Kidney (tissue), 14 donors: ENCODE results near the gene CYSTM1. TPM values are rescaled to one million over a fixed set of nuclear protein-coding genes. Genes with fewer than 3 reads are reported as not detected.

Experiments used
- DNase-seq, 5 donors: peaks; one replicate each; pipeline ENCODE4 v3.0.0-alpha.2; 2013 to 2020
- FAIRE-seq: peaks from 2 replicates; lab custom pipeline; 2012; peaks lifted over from hg19 to GRCh38; lab: Jason Lieb, UNC
- H3K27ac ChIP-seq, 2 donors: one replicate each; pipeline ENCODE4 v1.7.0; 2013; ENCODE audit warnings: low read depth in 2 of 2, low read length in 2 of 2, inconsistent platforms in 1 of 2
- H3K27me3 ChIP-seq: one replicate; pipeline ENCODE4 v1.7.1; 2013; ENCODE audit warnings: low read length, inconsistent platforms; ENCODE audit not compliant: control insufficient read depth, insufficient read depth
- H3K36me3 ChIP-seq, 3 donors: one replicate each; pipeline versions ENCODE4 v1.7.0 to v1.7.1; 2013; ENCODE audit warnings: low read length in 3 of 3, control low read depth in 1 of 3, inconsistent platforms in 1 of 3; ENCODE audit not compliant: insufficient read depth in 3 of 3, control insufficient read depth in 2 of 3
- H3K4me1 ChIP-seq, 3 donors: one replicate each; pipeline versions ENCODE4 v1.7.0 to v1.7.1; 2013; ENCODE audit warnings: low read length in 3 of 3, inconsistent platforms in 1 of 3, low read depth in 1 of 3; ENCODE audit not compliant: control insufficient read depth in 2 of 3, insufficient read depth in 2 of 3
- H3K4me3 ChIP-seq, 3 donors: one replicate each; pipeline versions ENCODE4 v1.7.0 to v1.8.1; 2013; ENCODE audit warnings: low read length in 3 of 3, control low read depth in 1 of 3, inconsistent platforms in 1 of 3
- H3K9ac ChIP-seq, 3 donors: one replicate each; pipeline versions ENCODE4 v1.7.0 to v1.7.1; 2013; ENCODE audit warnings: low read length in 3 of 3, control low read depth in 1 of 3, inconsistent platforms in 1 of 3
- H3K9me3 ChIP-seq, 3 donors: one replicate each; pipeline versions ENCODE4 v1.7.0 to v1.7.1; 2013; ENCODE audit warnings: low read length in 3 of 3, control low read depth in 1 of 3, inconsistent platforms in 1 of 3; ENCODE audit not compliant: control insufficient read depth in 2 of 3, insufficient read depth in 1 of 3
- intact Hi-C: fragments of 100-400 bp; cut with DNase I; formaldehyde crosslinking; loops from one replicate; pipeline ENCODE4 v1.11.1; 2022
- polyA plus RNA-seq: library from polyadenylated mRNA; stranded (reverse); fragments of 350-450 nt; fragmentation: Illumina TruSeq; extraction: RNeasy Lipid Tissue Mini Kit (QIAGEN cat#74804); gene quantifications from one replicate; pipeline ENCODE4 v1.2.3, GENCODE V29; 2014; ENCODE audit warnings: low read depth, low replicate concordance; ENCODE audit not compliant: insufficient read depth
- total RNA-seq: library from RNA; stranded (reverse); fragmentation: NEBNext Ultra II Directional; extraction: Animal tissue kit (Norgen Biotek cat#: 25700); gene quantifications from one replicate; pipeline ENCODE4 v1.2.1, GENCODE V29; 2021
- TF ChIP-seq, protein P1 (sequence below): IDR thresholded peaks from 3 replicates; pipeline ENCODE4 v1.5.1; 2012; ENCODE audit warnings: mild to moderate bottlenecking, moderate library complexity, borderline replicate concordance; ENCODE audit not compliant: insufficient read depth; ENCODE audit errors: extremely low read depth
- donor health status: control.
- donor health status: control.
- donor health status: control.
- donor health status: control.
- donor health status: control.
- donor health status: DM: yes; HTN: yes; CAD: no.
- donor health status: Normal renal cell carcinoma (clear cell type).

CYSTM1 gene
- total and polyA plus RNA-seq, 2 donors from 2014 or later: 157 to 485 TPM

DNA sequence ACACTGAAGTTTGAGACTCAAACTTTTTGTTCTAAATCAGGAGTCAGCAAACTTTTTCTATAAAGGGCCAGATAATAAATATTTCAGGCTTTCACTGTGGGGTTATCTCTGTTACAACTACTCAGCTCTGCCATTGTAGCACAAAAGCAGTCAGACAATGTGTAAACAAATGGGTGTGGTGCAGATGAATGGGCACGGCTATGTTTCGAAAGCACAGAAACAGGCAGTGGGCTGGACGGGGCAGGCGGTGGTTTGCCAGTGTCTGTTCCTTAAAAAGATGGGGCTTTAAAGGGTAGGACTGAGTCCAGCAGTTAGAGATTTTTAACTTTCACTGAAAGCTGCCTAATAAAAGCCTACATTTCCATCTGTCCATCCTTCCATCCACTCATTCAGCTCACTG lies 79.0 kb downstream of the CYSTM1 start:
- Histone ChIP-seq H3K4me1 (no peaks in the 10 kb centered on the region), H3K9ac (no peak overlapping the region), H3K36me3 (peaks cover 0 to 10% (median 2%) of the 10 kb centered on the region in 3 donors), H3K4me3 (no peak overlapping the region), H3K27me3 (no peaks in the 10 kb centered on the region), H3K27ac (no peak overlapping the region), H3K9me3 (no peaks in the 10 kb centered on the region)
- no peak for FAIRE-seq
- DNase-seq: no peak
- TF ChIP-seq, protein P1, sequence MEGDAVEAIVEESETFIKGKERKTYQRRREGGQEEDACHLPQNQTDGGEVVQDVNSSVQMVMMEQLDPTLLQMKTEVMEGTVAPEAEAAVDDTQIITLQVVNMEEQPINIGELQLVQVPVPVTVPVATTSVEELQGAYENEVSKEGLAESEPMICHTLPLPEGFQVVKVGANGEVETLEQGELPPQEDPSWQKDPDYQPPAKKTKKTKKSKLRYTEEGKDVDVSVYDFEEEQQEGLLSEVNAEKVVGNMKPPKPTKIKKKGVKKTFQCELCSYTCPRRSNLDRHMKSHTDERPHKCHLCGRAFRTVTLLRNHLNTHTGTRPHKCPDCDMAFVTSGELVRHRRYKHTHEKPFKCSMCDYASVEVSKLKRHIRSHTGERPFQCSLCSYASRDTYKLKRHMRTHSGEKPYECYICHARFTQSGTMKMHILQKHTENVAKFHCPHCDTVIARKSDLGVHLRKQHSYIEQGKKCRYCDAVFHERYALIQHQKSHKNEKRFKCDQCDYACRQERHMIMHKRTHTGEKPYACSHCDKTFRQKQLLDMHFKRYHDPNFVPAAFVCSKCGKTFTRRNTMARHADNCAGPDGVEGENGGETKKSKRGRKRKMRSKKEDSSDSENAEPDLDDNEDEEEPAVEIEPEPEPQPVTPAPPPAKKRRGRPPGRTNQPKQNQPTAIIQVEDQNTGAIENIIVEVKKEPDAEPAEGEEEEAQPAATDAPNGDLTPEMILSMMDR: no peak
- intact Hi-C loops: no loop called here

DNA sequence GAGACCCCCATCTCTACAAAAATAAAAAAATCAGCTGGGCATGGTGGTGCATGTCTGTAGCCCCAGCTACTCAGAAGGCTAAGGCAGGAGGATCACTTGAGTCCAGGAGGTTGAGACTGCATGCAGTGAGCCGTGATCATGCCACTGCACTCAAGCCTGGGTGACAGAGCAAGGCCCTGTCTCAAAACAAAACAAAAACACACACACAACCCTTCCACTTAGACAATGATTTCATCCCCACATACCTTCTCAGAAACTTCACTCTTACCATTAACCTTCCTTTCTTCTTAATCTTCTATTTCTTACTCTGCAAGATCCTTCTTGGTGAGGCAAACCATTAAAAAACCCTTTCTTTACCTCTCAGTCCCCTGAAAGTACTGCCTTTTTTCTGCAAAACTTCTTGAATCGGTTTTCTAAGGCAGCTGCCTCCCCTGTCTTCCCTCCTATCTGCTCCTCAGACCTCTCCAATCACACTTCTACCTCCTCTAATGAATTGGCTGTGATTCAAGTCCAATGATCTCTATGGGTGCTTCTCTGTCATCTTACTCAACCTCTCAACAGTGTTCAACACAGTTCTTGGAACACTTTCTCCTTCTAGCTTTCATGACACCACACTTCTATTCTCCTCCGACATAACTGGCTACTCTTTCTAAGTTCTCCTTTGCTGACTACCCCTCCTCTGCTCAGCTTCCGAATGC lies 80.6 kb downstream of the CYSTM1 start:
- no peak overlapping the region for H3K27ac ChIP-seq
- no peaks in the 10 kb centered on the region for H3K27me3 ChIP-seq
- FAIRE-seq (no peak), DNase-seq (no peak)
- TF ChIP-seq, protein P1: no peak
- peaks cover 0 to 3% (median 0%) of the 10 kb centered on the region in 3 donors for H3K9me3 ChIP-seq
- no peaks in the 10 kb centered on the region for H3K4me1 ChIP-seq
- no peaks in the 10 kb centered on the region for H3K36me3 ChIP-seq
- H3K9ac ChIP-seq: no peak overlapping the region
- H3K4me3 ChIP-seq: no peak overlapping the region
- intact Hi-C loops: no loop called here

GRCh38 chr5:140256726-140257125 lies 81.7 kb downstream of the CYSTM1 start:
- intact Hi-C loops: no loop called here
- H3K9me3 ChIP-seq: peaks cover 0 to 3% (median 0%) of the 10 kb centered on the region in 3 donors
- H3K9ac ChIP-seq: no peak overlapping the region
- H3K36me3 ChIP-seq: no peaks in the 10 kb centered on the region
- no peak for DNase-seq
- H3K4me3 ChIP-seq: no peak overlapping the region
- H3K4me1 ChIP-seq: peaks cover 0 to 9% (median 3%) of the 10 kb centered on the region in 3 donors
- FAIRE-seq: no peak
- H3K27me3 ChIP-seq: no peaks in the 10 kb centered on the region
- no peak overlapping the region for H3K27ac ChIP-seq
- TF ChIP-seq, protein P1: no peak

DNA sequence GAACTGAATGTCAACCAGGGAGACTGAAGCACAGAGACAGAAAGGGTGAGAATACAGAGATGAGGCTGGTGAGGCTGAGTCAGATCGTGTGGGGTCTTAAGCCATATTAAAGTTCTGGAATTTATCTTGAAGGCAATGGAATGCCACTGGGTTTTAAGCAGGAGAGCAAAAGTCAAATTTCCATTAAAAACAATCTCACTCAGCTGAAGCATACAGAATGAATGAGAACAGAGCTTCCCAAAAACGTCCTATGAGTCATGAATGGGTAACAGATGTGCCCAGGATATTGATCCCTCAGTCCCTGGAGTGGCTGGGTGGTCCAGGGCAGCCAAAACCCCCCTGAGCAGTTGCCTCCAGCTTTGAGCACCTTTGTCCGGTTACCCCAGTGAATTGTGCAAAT lies 83.0 kb downstream of the CYSTM1 start:
- DNase-seq: no peak
- Histone ChIP-seq H3K27ac (no peak overlapping the region), H3K27me3 (no peaks in the 10 kb centered on the region), H3K36me3 (no peaks in the 10 kb centered on the region), H3K4me1 (peaks cover 0 to 18% (median 3%) of the 10 kb centered on the region in 3 donors), H3K4me3 (no peak overlapping the region), H3K9ac (no peak overlapping the region), H3K9me3 (peaks cover 0 to 3% (median 0%) of the 10 kb centered on the region in 3 donors)
- TF ChIP-seq, protein P1: no peak
- intact Hi-C loops: no loop called here
- FAIRE-seq: no peak
